Neural progenitor cell (in vitro differentiated cells): ENCODE results near the gene INSM1.
A peak's percentile ranks its signal among the peaks of the same experiment; 100 is the strongest.

Experiments used
- CTCF ChIP-seq: fragments of 200-600 bp; sonication (generic); IDR thresholded peaks from 2 replicates; pipeline ENCODE4 v1.5.1; 2017; ENCODE audit warnings: antibody characterized with exemption, mild to moderate bottlenecking
- EZH2 ChIP-seq: fragments of 200-600 bp; sonication (generic); IDR thresholded peaks from 2 replicates; pipeline ENCODE4 v1.6.1; 2017; ENCODE audit warnings: antibody characterized with exemption, mild to moderate bottlenecking, moderate library complexity
- EZH2phosphoT487 ChIP-seq: fragments of 200-600 bp; sonication (generic); IDR thresholded peaks from 2 replicates; pipeline ENCODE4 v1.6.1; 2017; ENCODE audit warnings: antibody characterized with exemption

- TF ChIP-seq EZH2 = no peak
- TF ChIP-seq CTCF = peak; percentile 32
- no peak for TF ChIP-seq EZH2phosphoT487
Measured at GRCh38 chr20:20362774-20363433, 5.0 kb upstream of the INSM1 start.
